ENCODE measurements around the gene NF1.
"Not testable (repeated sequence)": the region's sequence is repeated elsewhere in the genome, so short reads cannot be mapped to it uniquely, and the experiment has no call there.

The NF1 gene

DNA sequence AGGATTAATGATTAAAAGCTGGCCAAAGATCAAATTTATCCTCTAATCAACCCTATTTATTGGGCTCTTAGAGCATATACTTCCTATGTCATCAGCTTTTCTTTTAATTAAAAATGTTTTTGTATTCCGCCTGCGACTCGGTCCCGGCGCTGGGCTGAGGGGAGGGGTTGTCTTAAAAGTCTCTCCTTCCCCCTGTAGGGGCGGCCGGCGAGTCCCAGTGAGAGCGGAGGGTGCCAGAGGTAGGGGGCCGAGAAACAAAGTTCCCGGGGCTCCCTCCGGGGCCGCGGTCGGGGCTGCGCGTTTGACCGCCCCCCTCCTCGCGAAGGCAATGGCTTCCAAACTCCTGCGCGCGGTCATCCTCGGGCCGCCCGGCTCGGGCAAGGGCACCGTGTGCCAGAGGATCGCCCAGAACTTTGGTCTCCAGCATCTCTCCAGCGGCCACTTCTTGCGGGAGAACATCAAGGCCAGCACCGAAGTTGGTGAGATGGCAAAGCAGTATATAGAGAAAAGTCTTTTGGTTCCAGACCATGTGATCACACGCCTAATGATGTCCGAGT lies 250.5 kb downstream of the NF1 start:
- not testable (repeated sequence) for DNase-seq (ENCODE audit: low read depth)

DNA sequence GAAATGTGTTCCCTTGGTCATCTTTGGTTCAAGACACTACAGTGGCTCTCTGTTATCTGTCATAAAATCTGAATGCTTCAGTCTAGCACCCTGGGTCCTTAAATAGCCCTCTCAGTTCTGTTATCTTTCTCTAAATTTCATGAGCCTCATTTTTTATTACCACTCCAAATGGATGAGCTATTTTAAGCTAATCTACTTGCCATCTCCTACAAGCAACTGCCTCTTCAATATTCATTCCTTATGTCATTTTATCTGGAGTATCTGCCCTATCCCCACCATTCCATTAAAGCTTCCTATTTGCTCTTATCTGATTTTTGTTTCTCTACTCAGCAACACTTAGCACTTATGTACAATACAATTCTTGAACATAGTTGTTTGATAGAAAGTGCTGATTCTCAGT lies 254.7 kb downstream of the NF1 start:
- DNase-seq (ENCODE audit: low read depth), result no peak

DNA sequence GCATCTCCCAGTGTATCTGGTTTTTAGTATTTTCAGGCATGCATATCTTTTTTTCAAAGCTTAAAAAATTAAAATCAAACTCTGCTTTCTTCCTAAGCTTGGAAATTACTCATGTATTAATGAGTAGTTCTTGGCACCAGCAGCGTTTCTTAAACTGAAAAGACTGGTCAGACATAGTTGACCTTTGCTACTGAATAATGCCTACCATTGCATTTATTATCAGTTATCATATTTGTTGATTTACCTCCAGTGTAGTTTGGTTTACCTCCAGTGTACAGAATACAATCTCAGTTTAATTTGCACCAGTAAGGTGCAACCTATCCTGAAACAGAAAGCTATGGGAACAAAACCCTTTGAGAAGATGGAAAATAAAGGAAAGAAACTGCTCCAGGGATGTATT lies 261.2 kb downstream of the NF1 start:
- no peak for DNase-seq (ENCODE audit: low read depth)

DNA sequence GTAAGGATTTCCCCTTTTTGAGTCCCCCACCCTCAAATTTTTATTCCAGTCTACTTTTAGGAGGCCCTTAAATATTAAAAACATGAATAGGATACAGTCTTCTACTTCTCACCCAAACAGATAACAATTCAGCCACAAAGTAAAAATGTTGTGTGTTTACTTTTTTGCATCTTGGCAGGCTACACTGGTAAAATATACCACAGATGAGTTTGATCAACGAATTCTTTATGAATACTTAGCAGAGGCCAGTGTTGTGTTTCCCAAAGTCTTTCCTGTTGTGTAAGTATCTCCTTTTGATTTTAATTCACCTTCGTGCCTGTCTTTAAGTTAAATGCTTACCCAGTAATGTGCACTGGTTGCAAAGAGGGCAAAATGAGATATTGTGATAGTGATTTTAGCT lies 262.3 kb downstream of the NF1 start:
- no peak for DNase-seq (ENCODE audit: low read depth)

DNA sequence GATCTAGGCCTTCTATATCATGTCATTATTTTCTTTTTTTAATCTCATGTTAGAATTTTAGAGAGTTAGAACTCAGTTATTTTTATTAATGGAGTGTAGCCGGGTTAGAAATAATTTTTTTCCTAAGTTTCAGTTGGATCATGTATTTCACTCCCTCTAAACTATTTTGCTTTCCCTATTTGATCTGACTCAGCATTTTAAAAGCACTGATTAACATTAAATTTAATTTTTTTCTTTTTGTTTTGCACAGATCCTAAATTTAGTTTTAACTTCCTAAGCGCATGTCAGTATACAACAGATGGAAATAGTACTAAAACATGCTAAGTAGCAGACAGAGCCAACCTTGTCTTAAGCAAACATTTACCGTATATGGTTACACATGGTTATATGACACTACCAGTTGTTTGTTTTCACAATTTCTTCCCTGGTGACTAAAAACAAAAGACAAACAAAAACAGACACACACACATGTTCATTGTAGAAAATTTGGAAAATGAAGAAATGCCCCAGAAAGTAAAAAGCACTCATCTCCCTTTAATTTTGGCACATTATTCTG lies 263.1 kb downstream of the NF1 start:
- no peak for DNase-seq (ENCODE audit: low read depth)

DNA sequence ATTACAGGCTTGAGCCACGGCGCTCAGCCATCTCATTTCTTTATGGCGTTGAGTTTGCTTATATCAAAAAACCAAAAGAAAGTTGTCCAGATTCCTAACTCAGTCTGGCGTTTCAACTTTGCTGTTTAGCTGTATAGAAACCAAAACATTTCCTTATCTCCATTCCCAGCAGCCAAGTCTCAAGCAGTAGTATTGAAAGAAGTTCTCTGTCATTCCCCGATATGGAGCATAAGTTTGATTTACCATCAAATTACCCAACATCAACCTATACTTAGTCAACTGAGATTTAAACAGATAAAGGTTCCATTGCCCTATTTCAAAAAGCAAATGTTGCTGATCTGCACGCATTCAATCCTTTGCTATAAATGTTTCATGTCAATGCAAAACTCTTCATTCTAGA lies 269.2 kb downstream of the NF1 start:
- DNase-seq (ENCODE audit: low read depth), result no peak

DNA sequence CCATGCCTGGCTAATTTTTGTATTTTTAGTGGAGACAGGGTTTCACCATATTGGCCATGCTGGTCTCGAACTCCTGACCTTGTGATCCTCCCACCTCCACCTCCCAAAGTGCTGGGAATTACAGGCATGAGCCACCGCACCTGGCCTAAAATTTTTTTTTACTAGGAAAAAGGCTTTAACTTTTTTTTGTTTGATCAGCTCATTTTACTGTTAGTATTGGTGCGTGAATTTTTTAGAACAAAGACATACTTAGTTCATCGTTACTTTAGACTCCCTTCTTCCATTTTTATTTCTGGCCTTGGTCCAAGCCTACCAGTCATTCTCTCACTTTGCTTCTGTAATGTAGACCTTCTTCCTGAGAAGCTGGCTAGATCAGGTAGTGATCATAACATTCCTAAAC lies 271.3 kb downstream of the NF1 start:
- no peak for DNase-seq (ENCODE audit: low read depth)

DNA sequence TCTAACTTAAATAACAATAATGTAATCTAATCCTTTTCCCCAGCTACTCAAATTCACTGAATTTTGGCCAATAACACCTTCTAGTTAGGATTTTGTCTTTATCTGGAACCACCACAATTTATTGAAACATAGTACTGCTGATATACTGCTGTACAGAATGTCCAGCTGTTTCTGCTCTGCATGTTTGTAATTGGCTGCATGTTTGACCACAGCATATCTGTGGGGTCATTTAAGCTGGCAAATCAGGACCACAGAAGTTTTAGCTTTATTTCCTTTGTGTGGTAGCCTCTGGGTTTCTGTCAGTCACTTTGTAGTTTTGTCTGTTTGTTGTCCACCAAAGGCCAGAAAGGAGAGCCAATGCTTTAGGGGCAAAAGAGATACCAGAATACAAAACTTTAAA lies 274.5 kb downstream of the NF1 start:
- no peak for DNase-seq (ENCODE audit: low read depth)

DNA sequence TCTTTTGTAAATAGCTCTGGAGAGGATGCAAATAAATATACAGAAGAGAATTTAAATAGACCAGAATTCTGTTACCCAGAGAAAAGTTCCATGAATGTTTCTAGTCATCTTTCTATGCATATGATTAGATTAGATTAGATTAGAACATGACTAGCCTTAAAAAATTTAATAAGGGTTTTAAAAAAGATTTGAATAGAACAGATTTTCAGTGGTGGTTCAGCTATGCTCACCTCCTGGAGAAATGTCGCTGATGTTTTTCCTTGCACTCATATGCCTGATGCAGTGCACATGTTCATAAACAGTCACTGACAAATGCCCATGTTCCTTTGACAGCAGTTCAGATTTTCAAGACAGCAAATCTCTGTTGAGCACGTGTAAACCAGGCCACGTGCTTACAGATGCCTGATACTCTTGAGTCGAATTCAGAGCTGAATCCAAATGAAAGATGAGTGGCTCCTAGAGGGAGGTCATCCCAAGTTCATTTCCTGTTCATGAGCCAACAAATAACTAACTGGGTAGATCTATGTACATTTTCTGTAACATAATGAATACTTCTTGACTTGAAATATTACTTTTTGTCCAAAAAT lies 276.8 kb downstream of the NF1 start:
- no peak for DNase-seq (ENCODE audit: low read depth)

DNA sequence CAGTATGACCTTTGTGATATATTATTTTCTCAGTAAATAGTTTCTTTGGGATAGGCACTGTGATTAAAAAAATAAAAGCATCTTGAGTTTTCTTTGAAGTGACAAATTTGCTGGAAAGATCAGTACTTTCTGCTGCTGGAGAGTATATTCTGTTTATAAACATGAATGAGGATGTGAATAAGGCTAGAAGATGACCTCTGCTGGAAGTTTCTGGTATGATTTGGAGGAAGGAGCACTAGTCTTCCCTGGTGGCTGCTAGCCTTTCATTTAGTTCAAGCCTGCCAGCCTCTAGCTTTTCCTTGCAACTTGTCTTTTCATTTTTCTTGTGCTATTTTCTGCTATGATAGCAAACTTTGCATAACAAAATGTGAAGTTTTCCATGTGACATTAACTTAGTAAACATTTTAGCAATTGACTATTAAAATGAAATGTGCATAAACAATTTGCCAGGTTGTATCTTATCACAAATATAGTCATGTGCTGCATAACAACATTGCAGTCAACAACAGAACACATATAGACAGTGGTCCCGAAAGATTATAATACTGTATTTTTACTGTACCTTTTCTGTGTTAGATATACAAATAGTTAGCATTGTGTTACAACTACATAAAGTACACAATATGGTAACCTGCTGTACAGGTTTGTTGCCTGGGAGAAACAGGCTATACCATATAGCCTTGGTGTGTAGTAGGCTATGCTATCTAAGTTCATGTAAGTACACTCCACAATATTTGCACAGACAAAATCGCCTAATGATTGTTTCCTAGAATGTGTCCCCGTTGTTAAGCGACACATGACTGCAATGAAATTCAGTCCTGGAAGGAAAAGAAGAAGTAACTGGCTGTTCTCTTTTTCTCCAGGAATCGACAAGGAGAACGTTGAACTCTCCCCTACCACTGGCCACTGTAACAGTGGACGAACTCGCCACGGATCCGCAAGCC lies 278.6 kb downstream of the NF1 start:
- peak; percentile 14 for DNase-seq (ENCODE audit: low read depth)

DNA sequence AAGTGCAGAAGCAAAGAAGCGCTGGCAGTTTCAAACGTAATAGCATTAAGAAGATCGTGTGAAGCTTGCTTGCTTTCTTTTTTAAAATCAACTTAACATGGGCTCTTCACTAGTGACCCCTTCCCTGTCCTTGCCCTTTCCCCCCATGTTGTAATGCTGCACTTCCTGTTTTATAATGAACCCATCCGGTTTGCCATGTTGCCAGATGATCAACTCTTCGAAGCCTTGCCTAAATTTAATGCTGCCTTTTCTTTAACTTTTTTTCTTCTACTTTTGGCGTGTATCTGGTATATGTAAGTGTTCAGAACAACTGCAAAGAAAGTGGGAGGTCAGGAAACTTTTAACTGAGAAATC lies 279.3 kb downstream of the NF1 start:
- no peak for DNase-seq (ENCODE audit: low read depth)

DNA sequence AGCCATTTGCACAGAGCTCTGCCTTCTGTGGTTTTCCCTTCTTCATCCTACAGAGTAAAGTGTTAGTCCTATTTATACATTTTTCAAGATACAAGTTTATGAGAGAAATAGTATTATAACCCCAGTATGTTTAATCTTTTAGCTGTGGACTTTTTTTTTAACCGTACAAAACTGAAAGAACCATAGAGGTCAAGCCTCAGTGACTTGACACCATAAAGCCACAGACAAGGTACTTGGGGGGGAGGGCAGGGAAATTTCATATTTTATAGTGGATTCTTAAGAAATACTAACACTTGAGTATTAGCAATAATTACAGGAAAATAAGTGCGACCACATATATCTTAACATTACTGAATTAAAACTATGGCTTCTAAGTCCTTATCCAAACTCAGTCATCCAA lies 279.7 kb downstream of the NF1 start:
- no peak for DNase-seq (ENCODE audit: low read depth)

DNA sequence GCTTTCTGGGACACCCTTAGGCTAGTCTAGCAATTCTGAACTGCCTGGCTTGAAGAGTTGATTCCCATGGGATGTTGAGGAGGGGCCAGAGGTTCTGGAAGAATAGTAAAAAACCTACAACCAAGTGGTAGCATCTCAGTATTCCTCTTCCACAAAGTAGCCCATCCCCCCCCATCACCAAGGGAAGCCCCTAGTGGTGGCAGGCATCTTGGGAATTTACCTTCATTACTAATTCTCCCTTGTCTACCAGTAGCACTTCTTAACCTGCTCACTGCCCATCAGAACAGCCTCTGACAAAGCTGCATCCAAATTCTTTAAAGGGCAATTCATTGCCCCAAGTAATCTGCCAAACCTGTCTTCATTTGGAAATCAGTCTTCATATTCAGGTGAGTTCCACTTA lies 283.9 kb downstream of the NF1 start:
- no peak for DNase-seq (ENCODE audit: low read depth)

DNA sequence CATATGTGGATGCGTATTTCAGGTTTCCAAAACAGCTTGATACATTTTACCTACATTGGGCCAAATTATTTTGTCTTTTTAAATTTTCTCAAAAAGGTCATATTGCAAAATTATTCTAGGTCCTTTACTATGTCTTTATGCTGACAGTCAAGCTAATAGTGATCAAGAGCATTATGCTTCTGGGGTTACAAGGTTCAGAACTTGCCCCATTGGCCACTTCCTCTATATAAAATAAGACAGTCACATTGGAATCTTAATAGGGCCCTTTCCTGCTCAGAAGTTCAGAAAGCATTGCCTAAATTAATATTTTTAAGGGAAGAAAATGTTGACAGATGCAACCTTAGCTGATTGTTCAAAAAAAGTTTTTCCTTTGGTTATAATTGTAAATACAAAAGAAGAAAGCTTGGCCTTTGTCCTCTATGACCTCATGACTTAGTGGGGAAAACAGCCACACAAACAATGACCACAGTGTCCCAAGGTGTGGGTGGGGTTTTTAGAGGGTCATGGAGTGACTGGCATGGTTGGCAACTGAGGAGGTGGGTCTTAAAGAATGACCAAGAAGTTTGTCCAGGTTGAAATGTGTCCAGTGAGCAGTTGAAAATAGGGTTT lies 284.9 kb downstream of the NF1 start:
- no peak for DNase-seq (ENCODE audit: low read depth)

DNA sequence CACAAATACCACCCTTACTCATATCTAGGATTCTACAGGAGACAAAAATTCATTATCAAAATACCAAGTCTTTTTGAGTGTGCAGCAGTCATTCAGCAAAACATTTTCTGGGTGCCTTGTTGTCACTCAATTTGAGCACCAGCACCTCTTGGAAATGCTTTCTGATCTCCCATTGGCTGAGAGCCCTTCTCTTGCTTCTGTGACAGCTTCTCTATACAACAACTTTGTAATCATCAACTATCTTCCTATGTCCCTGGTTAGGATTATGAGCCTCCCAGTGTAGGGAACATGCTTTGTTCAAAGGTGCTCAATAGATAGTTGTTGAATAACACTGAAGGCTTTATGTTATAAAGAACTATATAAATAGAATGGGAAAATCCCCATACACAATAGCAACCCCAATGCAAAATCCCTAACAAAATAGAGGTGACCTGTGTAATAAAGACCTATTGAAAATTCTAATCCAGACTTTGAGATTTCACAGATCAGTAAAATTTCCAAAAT lies 286.4 kb downstream of the NF1 start:
- no peak for DNase-seq (ENCODE audit: low read depth)

DNA sequence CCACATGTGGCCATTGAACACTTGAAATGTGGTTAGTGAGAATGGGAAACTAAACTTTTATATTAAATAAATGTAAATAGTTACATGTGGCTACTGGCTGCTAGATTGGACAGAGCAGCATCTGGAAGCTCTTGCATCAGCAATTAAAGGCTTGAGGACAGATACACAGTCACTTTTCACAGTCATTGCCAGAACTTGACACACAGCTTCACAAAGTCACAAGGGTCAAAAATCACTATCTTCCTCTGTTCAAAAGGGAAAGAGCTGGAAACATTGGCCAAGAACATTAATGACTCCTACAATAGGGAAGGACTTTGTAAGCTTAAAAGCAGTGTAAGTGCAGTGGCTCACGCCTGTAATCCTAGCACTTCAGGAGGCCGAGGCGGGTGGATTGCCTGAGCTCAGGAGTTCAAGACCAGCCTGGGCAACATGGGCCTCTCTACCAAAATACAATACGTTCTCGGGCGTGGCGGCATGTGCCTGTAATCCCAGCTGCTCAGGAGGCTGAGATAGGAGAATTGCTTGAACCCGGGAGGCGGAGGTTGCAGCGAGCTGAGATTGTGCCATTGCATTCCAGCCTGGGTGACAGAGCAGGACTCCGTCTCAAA lies 288.0 kb downstream of the NF1 start:
- not testable (repeated sequence) for DNase-seq (ENCODE audit: low read depth)

DNA sequence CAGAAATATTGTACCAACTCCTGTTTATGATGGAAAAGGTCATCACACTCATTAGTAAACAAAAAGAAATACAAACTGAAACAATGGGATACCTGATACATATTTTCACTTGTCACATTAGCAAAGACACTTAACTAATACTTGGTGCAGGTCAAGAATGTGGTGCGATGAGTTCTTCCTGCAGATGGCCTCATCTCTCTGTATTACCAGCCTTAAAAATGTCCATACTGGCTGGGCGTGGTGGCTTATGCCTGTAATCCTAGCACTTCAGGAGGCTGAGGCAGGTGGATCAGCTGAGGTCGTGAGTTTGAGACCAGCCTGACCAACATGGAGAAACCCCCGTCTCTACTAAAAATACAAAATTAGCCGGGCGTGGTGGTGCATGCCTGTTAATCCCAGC lies 288.7 kb downstream of the NF1 start:
- not testable (repeated sequence) for DNase-seq (ENCODE audit: low read depth)

DNA sequence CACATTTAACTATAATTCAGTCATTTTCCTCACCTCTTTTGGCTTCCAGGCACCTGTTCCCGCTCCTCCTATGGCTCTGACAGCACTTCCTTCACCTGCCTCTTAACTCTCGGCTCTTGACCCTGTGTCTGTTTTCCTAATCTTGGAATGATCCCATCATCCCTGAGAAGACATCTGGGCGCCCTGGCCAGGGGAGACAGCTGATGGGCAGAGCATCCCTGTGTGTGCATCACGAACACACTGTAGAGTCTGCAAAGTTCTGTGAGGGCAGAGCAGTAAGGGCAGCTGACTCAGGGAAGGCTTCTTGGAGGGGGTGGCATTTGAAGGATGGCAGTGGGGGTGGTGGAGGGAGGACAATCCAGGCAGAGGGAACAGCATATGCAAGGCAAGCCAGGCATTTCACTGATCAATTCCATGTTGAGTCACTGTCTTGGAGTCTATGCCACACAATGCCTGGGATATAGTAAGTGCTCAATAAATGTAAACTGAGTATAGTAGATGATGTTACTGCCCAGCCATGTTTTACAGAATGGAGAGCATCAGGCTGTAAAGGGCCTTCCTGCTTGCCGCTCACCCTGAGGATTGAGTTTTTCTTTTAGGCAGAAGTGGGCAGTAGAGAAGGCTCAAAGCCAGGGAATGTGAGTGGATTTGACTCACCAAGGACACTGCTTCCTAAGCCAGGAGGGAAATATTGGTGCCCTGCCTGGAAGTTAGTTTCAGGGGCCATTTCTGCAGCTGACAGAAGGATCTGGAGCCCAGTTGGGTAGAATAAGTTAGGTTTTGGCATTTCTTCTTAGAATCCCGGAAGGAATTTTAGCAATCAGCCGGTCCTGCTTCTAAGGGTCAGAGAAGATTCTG lies 290.9 kb downstream of the NF1 start:
- no peak for DNase-seq (ENCODE audit: low read depth)

DNA sequence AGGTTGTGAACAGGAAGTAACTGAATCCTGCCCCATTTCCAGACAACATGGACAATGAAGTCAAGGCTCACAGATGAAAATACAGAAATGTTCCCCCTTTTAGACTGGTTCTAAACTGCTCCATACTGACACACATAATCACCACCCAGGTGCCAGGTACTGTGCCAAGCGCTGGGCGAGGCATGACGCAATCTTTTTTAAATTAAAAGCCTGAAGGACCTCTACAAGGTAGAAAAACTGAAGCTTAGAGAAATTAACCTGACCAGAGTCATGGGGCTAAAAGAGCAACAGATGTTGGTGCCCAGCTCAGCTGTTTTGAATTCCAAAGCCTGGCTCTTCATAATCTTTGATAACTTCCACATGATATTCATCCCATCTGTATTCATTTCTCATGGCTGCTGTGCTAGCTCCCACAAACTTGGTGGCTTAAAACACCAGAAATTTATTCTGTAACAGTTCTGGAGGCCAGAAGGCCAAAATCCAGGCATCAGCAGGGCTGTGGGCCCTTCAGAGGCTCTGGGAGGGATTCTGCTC lies 291.8 kb downstream of the NF1 start:
- DNase-seq (ENCODE audit: low read depth), result no peak

DNA sequence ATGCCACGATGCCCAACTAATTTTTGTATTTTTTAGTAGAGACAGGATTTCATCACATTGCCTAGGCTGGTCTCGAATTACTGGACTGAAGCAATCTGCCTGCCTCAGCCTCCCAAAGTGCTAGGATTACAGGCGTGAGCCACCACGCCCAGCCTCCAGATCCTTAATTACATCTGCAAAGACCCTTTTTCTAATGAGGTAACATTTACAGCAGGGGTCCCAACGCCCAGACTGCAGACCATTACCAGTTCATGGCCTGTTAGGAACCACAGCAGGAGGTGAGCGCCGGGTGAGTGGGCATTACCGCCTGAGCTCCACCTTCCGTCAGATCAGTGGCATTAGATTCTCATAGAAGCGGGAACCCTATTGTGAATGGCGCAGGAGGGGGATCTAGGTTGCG lies 292.7 kb downstream of the NF1 start:
- DNase-seq (ENCODE audit: low read depth), result no peak

DNA sequence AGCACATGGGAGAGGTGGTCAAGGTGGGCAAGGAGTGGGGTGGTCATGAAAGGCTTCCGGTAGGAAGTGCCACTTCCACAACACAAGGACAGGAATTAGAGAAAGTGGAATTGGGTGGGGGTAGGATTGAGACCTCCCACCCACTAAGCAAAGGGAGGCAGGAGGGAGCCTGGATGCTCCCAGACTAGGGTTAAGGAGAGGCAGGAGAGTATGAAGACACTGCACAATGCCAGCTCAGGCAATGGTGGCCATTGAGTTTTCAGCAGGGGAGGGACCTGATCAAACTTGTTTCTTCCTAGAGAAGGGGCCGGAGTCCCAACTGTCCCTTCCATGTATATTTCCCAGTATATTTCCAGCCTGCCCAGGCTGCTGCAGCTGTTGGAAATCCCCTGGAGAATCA lies 293.6 kb downstream of the NF1 start:
- no peak for DNase-seq (ENCODE audit: low read depth)
